Esophagus (tissue), 2 donors: ENCODE measurements around the gene TFF2. TPM values are rescaled to one million over a fixed set of nuclear protein-coding genes. Genes with fewer than 3 reads are reported as not detected.

Experiments used
- H3K27ac ChIP-seq, 2 donors: one replicate each; pipeline ENCODE4 v1.5.1; 2013; ENCODE audit warnings: low read depth in 2 of 2, mild to moderate bottlenecking in 2 of 2, inconsistent platforms in 1 of 2, low read length in 1 of 2, moderate library complexity in 1 of 2
- H3K27me3 ChIP-seq, 2 donors: one replicate each; pipeline ENCODE4 v1.6.1; 2013; ENCODE audit warnings: low read length in 2 of 2, control low read depth in 1 of 2, mild to moderate bottlenecking in 1 of 2; ENCODE audit not compliant: insufficient read depth in 2 of 2, control insufficient read depth in 1 of 2
- H3K36me3 ChIP-seq, 2 donors: one replicate each; pipeline ENCODE4 v1.6.1; 2013; ENCODE audit warnings: low read length in 1 of 2; ENCODE audit not compliant: control insufficient read depth in 2 of 2, insufficient read depth in 2 of 2
- H3K4me1 ChIP-seq, 2 donors: one replicate each; pipeline ENCODE4 v1.6.1; 2013; ENCODE audit warnings: low read length in 1 of 2; ENCODE audit not compliant: control insufficient read depth in 2 of 2, insufficient read depth in 2 of 2
- H3K4me3 ChIP-seq, 2 donors: one replicate each; pipeline ENCODE4 v1.5.1; 2013; ENCODE audit warnings: low read length in 2 of 2, mild to moderate bottlenecking in 2 of 2, low read depth in 1 of 2, moderate library complexity in 1 of 2
- H3K9me3 ChIP-seq, 2 donors: one replicate each; pipeline ENCODE4 v1.6.1; 2013; ENCODE audit warnings: mild to moderate bottlenecking in 2 of 2, low read depth in 1 of 2, low read length in 1 of 2, moderate library complexity in 1 of 2; ENCODE audit not compliant: control insufficient read depth in 2 of 2, insufficient read depth in 1 of 2
- WGBS, 2 donors: extraction: QIAGEN DNeasy Blood & Tissue Kit; methylation state at CpG; one replicate each; pipeline ENCODE4 v1.1.7; 2013; 5-methylcytosine and 5-hydroxymethylcytosine counted together
- polyA plus RNA-seq, 2 donors: library from polyadenylated mRNA; stranded (reverse); fragments of 200-250 nt; gene quantifications; one replicate each; pipeline ENCODE4 v1.2.3, GENCODE V29; 2013
- donor health status: healthy with polysubstance abuse.
- donor health status: Bipolar disorder and iron deficiency.

Gene TFF2
- polyA plus RNA-seq, 2 donors = 0.13 to 2.3 TPM

- H3K4me3 ChIP-seq = no peak overlapping the region
- 81 to 86% methylated on average over 24 of the region's 24 CpGs for WGBS, 2 donors
- peaks cover 0 to 5% of the 10 kb centered on the region in 2 donors for H3K9me3 ChIP-seq
- no peaks in the 10 kb centered on the region for H3K36me3 ChIP-seq
- no peaks in the 10 kb centered on the region for H3K27me3 ChIP-seq
- no peak overlapping the region for H3K27ac ChIP-seq
- H3K4me1 ChIP-seq = no peaks in the 10 kb centered on the region
Observed at GRCh38 chr21:42377211-42377950, 26.6 kb upstream of the TFF2 start.

DNA sequence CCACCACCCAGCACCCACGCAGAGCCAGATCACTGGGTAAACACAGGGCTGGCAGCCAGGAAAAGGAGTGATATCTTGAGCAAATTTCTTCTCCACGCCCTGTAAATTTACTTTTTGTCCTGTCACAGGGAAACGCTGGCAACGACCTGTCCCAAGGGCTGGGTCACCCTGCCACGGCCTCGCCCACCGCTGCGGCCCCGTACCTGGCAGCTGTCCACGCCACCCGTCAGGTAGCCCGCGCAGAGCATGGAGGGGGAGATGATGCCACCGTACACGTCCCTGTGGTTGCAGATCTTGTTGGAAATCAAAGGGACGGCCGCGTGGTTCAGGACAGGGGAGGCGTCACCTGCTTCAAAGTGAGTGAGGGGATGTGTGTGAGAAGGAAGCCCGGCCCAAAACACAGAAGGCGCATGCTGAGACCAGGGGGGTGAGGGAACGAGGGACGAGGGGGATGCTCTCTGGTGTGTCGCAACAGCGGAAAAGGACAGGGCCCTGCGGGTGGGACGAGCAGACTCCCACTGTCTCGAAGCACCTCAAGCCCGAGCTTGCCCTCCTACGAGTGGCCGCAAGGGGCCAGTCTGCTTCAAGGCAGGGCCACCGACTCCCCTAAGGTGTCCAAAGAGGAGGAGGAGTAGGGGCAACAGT lies 25.7 kb upstream of the TFF2 start:
- no peak overlapping the region for H3K4me3 ChIP-seq
- H3K27me3 ChIP-seq = no peaks in the 10 kb centered on the region
- 54 to 55% methylated on average over 30 to 32 of the region's 32 CpGs for WGBS, 2 donors
- H3K27ac ChIP-seq = no peak overlapping the region
- no peaks in the 10 kb centered on the region for H3K4me1 ChIP-seq
- peaks cover 0 to 3% of the 10 kb centered on the region in 2 donors for H3K9me3 ChIP-seq
- H3K36me3 ChIP-seq = no peaks in the 10 kb centered on the region

DNA sequence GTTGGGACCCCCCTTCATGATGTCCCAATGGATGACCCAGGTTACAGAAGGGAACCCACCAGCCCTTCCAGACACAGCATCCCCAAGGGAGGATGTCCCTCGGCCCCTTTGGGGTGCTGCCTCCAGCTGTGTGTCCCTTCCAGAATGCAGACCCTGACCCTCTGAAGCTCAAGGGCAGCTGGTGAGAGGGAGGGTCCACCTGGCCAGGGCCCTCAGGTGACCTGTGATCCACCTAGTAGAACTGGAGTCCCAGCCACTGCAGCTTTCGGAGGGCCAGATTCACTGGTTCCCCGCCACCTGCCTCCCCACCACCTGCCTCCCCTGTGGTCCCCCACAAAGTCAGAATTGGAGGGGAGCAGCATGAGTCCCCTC lies 25.2 kb upstream of the TFF2 start:
- H3K27ac ChIP-seq = no peak overlapping the region
- peaks cover 0 to 3% of the 10 kb centered on the region in 2 donors for H3K9me3 ChIP-seq
- no peaks in the 10 kb centered on the region for H3K27me3 ChIP-seq
- H3K4me1 ChIP-seq = no peaks in the 10 kb centered on the region
- H3K4me3 ChIP-seq = no peak overlapping the region
- H3K36me3 ChIP-seq = no peaks in the 10 kb centered on the region
- 77 to 88% methylated on average over 3 of the region's 3 CpGs for WGBS, 2 donors

DNA sequence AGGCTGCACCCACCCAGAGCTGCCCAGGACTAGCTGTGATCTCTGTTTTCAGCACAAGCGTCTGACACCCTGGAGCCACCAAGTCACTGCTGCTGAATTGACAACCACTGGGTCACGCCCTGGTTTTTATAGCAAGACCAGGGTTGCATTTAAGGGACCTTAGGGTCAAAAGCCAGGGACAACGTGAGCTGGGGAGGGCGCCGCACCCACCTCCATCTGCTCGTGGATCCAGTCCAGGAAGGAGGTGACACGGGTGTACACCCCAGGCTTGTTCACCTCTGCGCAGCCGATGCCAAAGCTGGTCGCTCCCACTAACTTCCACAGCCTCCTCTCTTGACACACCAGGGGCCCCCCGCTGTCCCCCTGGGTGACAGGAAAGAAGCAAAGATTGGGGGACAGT lies 24.7 kb upstream of the TFF2 start:
- no peak overlapping the region for H3K27ac ChIP-seq
- WGBS, 2 donors = 70 to 74% methylated on average over 11 of the region's 11 CpGs

GRCh38 chr21:42374864-42375499 lies 24.2 kb upstream of the TFF2 start:
- WGBS, 2 donors = 27 to 36% methylated on average over 21 to 23 of the region's 23 CpGs
- Histone ChIP-seq H3K9me3 (peaks cover 0 to 3% of the 10 kb centered on the region in 2 donors), H3K4me3 (no peak overlapping the region), H3K27ac (no peak overlapping the region), H3K4me1 (no peaks in the 10 kb centered on the region), H3K27me3 (no peaks in the 10 kb centered on the region), H3K36me3 (no peaks in the 10 kb centered on the region)

More for the DNA sequence above, 24.7 kb upstream of the TFF2 start:
- H3K9me3 ChIP-seq = peaks cover 0 to 3% of the 10 kb centered on the region in 2 donors
- no peak overlapping the region for H3K4me3 ChIP-seq
- H3K4me1 ChIP-seq = no peaks in the 10 kb centered on the region
- no peaks in the 10 kb centered on the region for H3K36me3 ChIP-seq
- no peaks in the 10 kb centered on the region for H3K27me3 ChIP-seq

GRCh38 chr21:42374457-42374856 lies 23.7 kb upstream of the TFF2 start:
- Histone ChIP-seq H3K27me3 (no peaks in the 10 kb centered on the region), H3K36me3 (no peaks in the 10 kb centered on the region), H3K4me3 (no peak overlapping the region), H3K9me3 (peaks cover 0 to 3% of the 10 kb centered on the region in 2 donors), H3K4me1 (no peaks in the 10 kb centered on the region), H3K27ac (no peak overlapping the region)
- 50 to 63% methylated on average over 7 of the region's 7 CpGs for WGBS, 2 donors

DNA sequence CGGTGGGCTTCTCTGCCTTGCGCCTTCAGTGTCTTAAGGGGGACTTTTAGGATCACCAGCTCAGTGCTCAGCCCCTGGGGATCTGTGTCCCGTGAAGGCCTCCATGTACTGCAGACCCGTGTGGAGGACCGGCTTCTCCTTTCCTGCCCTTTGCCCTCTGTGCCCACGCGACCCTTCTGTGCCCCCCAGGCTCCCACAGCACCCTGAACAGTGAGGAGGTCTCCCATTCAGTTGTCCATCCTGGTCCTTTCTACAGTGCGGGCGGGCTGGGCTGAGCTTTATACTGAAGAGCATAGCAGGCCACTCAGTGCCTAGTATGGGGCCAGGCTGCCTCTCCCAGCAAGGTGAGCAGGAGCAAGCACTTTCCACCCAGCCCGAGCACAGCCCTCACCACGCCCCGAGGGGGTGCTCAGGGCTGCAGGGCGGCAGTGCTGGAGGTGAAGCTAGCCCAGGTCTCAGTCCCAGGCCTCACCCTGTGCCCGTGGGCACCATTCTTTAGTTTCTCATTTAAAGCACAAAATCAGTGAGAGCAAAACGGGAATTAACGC lies 23.2 kb upstream of the TFF2 start:
- no peak overlapping the region for H3K27ac ChIP-seq
- H3K4me1 ChIP-seq = no peaks in the 10 kb centered on the region
- H3K9me3 ChIP-seq = peaks cover 0 to 3% of the 10 kb centered on the region in 2 donors
- H3K4me3 ChIP-seq = no peak overlapping the region
- 72 to 81% methylated on average over 16 of the region's 16 CpGs for WGBS, 2 donors
- H3K27me3 ChIP-seq = no peaks in the 10 kb centered on the region
- no peaks in the 10 kb centered on the region for H3K36me3 ChIP-seq

DNA sequence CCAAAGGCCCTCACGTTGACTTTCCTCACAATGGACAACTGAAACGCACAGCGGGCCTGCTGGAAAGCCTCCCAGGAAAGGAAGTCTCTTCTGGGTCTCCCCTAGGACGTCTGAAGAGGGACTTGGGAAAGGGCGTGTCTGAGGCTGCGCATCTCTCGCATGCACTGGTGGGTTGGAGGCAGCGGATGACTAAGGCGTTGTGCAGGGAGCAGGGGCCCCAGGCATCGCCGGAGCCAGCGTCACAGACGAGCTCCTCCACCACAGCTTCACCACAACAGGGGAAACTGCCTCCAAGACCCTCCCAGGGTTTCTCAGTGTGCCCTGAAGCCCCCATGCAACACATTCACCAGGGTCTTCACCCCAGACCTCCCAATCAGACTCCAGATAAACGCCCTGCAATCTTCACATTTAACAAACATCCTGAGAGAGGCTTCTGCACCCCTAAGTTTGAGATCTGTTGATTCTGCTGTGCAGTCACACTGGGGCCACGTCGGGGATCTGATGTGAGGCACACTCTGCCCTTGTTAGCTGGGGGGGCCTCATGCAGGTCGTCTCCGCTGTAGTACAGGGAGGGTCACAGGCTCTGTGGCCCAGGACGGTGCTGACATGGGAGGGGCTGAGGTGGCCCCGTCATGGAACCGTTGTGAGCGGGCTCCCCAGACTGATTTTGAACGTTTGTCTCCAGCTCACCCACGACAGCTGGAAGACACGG lies 22.6 kb upstream of the TFF2 start:
- Histone ChIP-seq H3K36me3 (no peaks in the 10 kb centered on the region), H3K4me1 (no peaks in the 10 kb centered on the region), H3K27ac (no peak overlapping the region), H3K9me3 (peaks cover 0 to 3% of the 10 kb centered on the region in 2 donors), H3K4me3 (no peak overlapping the region), H3K27me3 (no peaks in the 10 kb centered on the region)
- 78 to 79% methylated on average over 25 of the region's 25 CpGs for WGBS, 2 donors

- no peaks in the 10 kb centered on the region for H3K27me3 ChIP-seq
- H3K36me3 ChIP-seq = no peaks in the 10 kb centered on the region
- 82 to 89% methylated on average over 18 of the region's 18 CpGs for WGBS, 2 donors
- no peak overlapping the region for H3K4me3 ChIP-seq
- no peak overlapping the region for H3K27ac ChIP-seq
- H3K4me1 ChIP-seq = no peaks in the 10 kb centered on the region
- peaks cover 0 to 3% of the 10 kb centered on the region in 2 donors for H3K9me3 ChIP-seq
Observed at GRCh38 chr21:42370894-42371654, 20.3 kb upstream of the TFF2 start.
